OCI-LY1 (cell line): Measurements from ENCODE around the gene CACNA1B.

Experiments used
- CTCF ChIP-seq: fragments of 200-600 bp; sonication (generic), shearing (Covaris generic); IDR thresholded peaks from 2 replicates; pipeline ENCODE4 v1.5.1; 2017; ENCODE audit warnings: mild to moderate bottlenecking, antibody characterized with exemption, low read length, moderate library complexity, mixed read lengths
- EZH2 ChIP-seq: fragments of 200-600 bp; sonication (generic), shearing (Covaris generic); IDR thresholded peaks from 2 replicates; pipeline ENCODE4 v1.8.0; 2017; ENCODE audit warnings: borderline replicate concordance, mixed run types, mild to moderate bottlenecking, antibody characterized with exemption, low read length, moderate library complexity, mixed read lengths

DNA sequence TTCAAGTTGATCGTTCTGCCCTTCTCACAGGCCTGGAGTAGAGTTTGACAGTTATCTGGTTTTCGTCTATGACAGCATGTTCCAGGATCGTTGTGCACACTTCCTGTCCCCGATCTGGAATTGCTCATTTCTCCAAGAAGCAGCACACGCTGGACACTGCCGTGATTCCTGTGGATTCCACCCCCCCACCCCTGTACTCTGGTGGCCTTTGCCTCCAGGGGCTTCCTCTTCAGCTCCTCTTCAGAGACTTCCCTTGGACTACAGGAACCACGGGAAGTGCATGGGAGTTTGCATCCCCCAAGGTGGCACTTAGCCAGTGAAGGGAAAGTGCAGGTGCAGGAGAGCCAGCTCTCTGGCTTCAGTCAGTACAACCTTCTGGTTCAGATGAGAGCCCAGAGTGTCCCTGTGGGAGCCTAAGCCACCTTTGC lies 160.7 kb downstream of the CACNA1B start:
- no peak for TF ChIP-seq CTCF
- no peak for TF ChIP-seq EZH2
